Measurements from ENCODE around the gene MEOX2.

GRCh38 chr7:15581352-15581951, 105.0 kb downstream of the MEOX2 start:
- TF ChIP-seq JUN (IDR thresholded peaks at IDR 0.05) (no peak), CTCF (IDR thresholded peaks at IDR 0.05) (no peak), POLR2A (IDR thresholded peaks at IDR 0.05; ENCODE audit: low read length) (no peak), USF2 (IDR thresholded peaks at IDR 0.05) (no peak), SMC3 (IDR thresholded peaks at IDR 0.05) (no peak), RCOR1 (IDR thresholded peaks at IDR 0.05; ENCODE audit: low read depth, low read length) (no peak), E2F6 (IDR thresholded peaks at IDR 0.05; ENCODE audit: borderline replicate concordance, low read depth) (no peak), REST (IDR thresholded peaks at IDR 0.05) (no peak), MYC (IDR thresholded peaks at IDR 0.05; ENCODE audit: borderline replicate concordance, low read length) (no peak), MAFK (IDR thresholded peaks at IDR 0.05; ENCODE audit: partially characterized antibody) (no peak), EP300 (IDR thresholded peaks at IDR 0.05) (no peak), CBX8 (IDR thresholded peaks at IDR 0.05) (no peak), KDM1A (IDR thresholded peaks at IDR 0.05; ENCODE audit: low read depth) (no peak), RAD21 (conservative IDR thresholded peaks at IDR 0.05 in 1 of 2, IDR thresholded peaks at IDR 0.05 in 1 of 2) (no peak)

Data from A549 (cell line).